Measurements from ENCODE around the gene GNAS.

The GNAS gene

GRCh38 chr20:58882704-58883089, 30.2 kb downstream of the GNAS start:
- DNase-seq, result no peak

- DNase-seq, result no peak
Observed at GRCh38 chr20:58883241-58883691, 30.8 kb downstream of the GNAS start.

GRCh38 chr20:58884966-58885365, 32.5 kb downstream of the GNAS start:
- peak; percentile 59 to 81 (median 75) for DNase-seq

DNA sequence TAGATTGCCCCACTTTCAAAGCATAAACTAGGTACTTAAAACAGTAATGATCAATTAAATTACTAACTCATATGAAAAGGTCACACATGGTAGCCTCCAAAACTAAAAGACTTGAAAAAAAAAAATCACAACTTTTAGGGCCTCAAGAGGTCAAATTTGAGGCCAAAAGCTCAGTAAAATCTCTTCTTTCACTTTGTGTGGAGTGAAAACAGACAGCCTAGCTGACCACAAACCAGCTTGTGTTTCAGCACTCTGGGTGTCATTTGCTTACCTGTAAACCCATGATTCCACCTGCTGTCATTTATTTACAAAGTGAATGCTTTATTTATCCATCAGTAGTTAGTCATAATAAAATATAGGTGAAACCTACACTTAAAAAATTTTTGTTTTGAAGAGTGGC, 34.0 kb downstream of the GNAS start:
- DNase-seq, result no peak

DNA sequence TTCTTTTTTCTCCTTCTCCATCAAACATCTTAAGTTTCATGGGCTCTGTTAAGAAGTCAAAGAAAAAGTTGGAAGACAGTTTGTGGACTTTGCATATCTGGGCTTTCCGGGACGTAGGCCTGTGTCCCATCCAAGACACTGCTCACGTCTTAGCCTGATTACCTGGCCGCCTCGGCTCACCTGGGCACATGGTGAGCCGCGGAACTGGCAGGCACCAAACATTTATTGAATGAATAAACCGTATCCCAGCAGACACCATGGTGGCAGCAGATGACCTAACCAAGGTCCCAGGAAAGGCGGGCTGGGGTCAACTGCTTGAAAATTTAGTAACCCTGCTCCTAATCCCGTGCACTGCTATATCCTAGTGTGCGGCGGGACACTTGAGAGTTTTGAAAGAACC, 35.6 kb downstream of the GNAS start:
- DNase-seq, result no peak

- peak; percentile 82 to 90 (median 86) for DNase-seq
Observed at GRCh38 chr20:58888521-58889333, 36.2 kb downstream of the GNAS start.

GRCh38 chr20:58889334-58889760, 36.8 kb downstream of the GNAS start:
- no peak for DNase-seq

DNA sequence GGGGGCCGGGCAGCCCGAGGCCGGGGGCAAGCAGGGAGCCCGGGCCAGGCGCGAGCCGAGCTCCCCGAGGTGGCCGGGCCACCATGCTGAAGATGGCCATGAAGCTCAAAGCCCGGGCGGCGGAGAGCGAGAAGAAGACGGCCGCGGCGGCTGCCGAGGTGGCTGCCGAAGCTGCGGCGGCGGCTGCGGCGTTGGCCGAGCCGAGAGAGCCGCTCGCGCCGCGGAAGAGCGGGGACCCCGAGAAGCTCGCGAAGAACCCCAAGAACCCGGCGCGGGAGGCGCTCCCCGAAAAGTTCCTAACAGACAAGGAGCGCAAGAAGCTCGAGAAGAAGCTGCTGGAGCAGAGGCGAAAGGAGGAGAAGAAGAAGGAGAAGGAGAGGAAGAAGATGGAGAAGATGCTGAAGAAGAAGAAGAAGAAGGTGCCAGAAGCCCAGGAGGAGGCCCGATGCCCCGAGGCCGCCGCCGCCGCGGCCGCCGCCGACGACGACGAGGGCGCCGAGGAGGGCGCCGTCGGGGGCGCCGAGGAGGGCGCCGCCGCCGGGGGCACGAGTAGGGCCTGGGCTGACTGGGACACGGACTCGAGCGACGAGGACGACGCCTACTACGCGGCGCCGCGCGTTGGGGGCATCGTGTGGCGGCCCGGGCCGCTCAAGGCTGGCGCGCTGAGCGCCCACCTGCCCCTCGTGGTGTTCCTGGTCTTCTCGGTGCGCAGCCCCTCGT, 37.4 kb downstream of the GNAS start:
- peak in 2 of 4 experiments; percentile 30 to 51 for DNase-seq

DNA sequence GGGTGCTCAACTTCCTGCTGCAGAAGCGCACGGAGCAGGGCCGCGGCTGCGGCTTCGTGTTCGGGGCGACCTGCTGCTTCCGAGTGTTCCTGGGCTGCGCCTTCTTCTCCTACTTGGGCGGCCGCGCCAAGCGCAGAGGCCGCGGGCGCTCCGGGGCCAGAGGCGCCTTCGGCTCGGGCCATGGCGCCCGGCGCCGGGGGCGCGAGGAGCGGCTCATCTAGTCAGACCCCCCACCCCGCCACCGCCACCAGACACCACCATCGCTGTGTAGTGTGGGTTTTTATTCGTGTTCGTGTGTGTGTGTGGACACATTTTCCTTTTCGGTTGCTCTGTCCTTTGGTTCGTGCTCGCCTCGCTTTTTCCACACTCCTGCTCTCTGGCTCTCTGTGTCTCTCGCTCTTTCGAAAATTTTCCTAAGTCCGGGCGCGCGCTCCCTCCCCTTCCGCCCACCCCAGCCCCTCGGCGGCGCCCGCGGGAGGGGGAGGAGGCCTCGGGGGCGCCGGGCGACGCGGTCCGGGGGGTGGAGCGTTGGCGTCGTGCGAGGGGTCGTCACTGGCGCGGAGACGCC, 38.1 kb downstream of the GNAS start:
- peak; percentile 52 to 80 (median 72) for DNase-seq

GRCh38 chr20:58891086-58891717, 38.7 kb downstream of the GNAS start:
- peak; percentile 55 to 88 (median 72) for DNase-seq

GRCh38 chr20:58891718-58892140, 39.2 kb downstream of the GNAS start:
- no peak for DNase-seq

GRCh38 chr20:58892141-58892931, 39.8 kb downstream of the GNAS start:
- DNase-seq, result peak; percentile 33 to 67 (median 50)

GRCh38 chr20:58892932-58893224, 40.4 kb downstream of the GNAS start:
- DNase-seq, result no peak

- DNase-seq, result peak in 2 of 4 experiments; percentile 14 to 26
Observed at GRCh38 chr20:58893355-58894120, 41.0 kb downstream of the GNAS start.

- DNase-seq, result no peak
Observed at GRCh38 chr20:58894652-58895447, 42.3 kb downstream of the GNAS start.

GRCh38 chr20:58895448-58896180, 43.1 kb downstream of the GNAS start:
- no peak for DNase-seq

GRCh38 chr20:58896820-58897219, 44.3 kb downstream of the GNAS start:
- no peak for DNase-seq

DNA sequence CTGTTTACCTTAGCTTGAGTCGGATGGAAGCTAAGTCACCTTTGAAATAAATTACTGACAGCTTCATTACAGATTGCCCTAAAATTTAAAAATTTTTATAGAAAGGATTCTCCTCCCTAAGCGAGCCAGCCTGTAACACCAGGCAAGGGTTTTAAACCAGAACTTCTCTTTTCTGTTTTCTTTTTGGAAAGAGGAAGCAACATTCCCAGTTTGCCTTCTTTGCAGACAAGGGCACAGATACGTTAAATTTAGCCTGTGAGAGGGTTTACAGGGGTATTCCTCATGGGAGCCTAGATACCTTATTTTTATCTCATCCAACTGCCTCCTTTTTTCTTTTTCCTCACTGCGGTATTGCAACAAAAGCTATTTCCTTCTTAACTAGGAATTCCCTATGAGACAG, 45.0 kb downstream of the GNAS start:
- peak; percentile 33 to 64 (median 50) for DNase-seq

GRCh38 chr20:58898629-58899408, 46.3 kb downstream of the GNAS start:
- no peak for DNase-seq
